H1 (cell line): ENCODE results near the gene RPS18. TPM values are rescaled to one million over a fixed set of nuclear protein-coding genes. Genes with fewer than 3 reads are reported as not detected.

Experiments
- CTCF ChIA-PET: fragments of 300-600 bp; sonication (Branson Sonifier 250); formaldehyde crosslinking; loops from one replicate; lab custom pipeline; 2021; ENCODE audit not compliant: partially characterized antibody; lab: Charles Lee
- POLR2A ChIA-PET: fragments of 300-600 bp; sonication (Branson Sonifier 250); formaldehyde crosslinking; loops from one replicate; lab custom pipeline; 2021; ENCODE audit warnings: inconsistent platforms; ENCODE audit not compliant: partially characterized antibody; lab: Charles Lee
- DNase-seq, 2 experiments: peaks; one replicate each; pipeline versions ENCODE4 v3.0.0 to v3.0.0-alpha.2; 2010 to 2022; ENCODE audit warnings: low spot score in 2 of 2, low read depth in 1 of 2, mixed read lengths in 1 of 2
- FAIRE-seq: peaks from 2 replicates; lab custom pipeline; 2011; peaks lifted over from hg19 to GRCh38; lab: Jason Lieb, UNC
- H2AFZ ChIP-seq: 2 replicates; pipeline ENCODE4 v1.8.1; 2012; ENCODE audit warnings: low read length, inconsistent platforms
- H2AK5ac ChIP-seq: 2 replicates; pipeline ENCODE4 v1.6.1; 2013; ENCODE audit warnings: low read depth, low read length
- H2BK120ac ChIP-seq: replicated peaks from 2 replicates; pipeline ENCODE3; 2013; ENCODE audit warnings: low read depth, low read length, inconsistent platforms
- H2BK12ac ChIP-seq: 2 replicates; pipeline ENCODE4 v1.6.1; 2013; ENCODE audit warnings: low read depth, low read length
- H2BK15ac ChIP-seq: 2 replicates; pipeline ENCODE4 v1.6.1; 2013; ENCODE audit warnings: low read length
- H2BK20ac ChIP-seq: 2 replicates; pipeline ENCODE4 v1.6.1; 2013; ENCODE audit warnings: low read length
- H2BK5ac ChIP-seq: 2 replicates; pipeline ENCODE4 v1.6.1; 2013; ENCODE audit warnings: low read depth, low read length
- H3K14ac ChIP-seq: 2 replicates; pipeline ENCODE4 v1.6.1; 2013; ENCODE audit warnings: inconsistent platforms; ENCODE audit not compliant: insufficient read length
- H3K18ac ChIP-seq: 2 replicates; pipeline ENCODE4 v1.6.1; 2013; ENCODE audit warnings: low read length; ENCODE audit errors: extremely low read depth
- H3K23ac ChIP-seq: 2 replicates; pipeline ENCODE4 v1.6.1; 2013; ENCODE audit warnings: inconsistent platforms; ENCODE audit not compliant: insufficient read length
- H3K23me2 ChIP-seq: 2 replicates; pipeline ENCODE4 v1.6.1; 2013; ENCODE audit warnings: low read depth, low read length
- H3K27ac ChIP-seq: 2 replicates; pipeline ENCODE4 v1.6.1; 2011; ENCODE audit warnings: low read depth, low read length, inconsistent platforms
- H3K27me3 ChIP-seq, 4 experiments: replicated peaks in 1 of 4; 1 replicate in 1 of 4; 2 replicates in 3 of 4; pipeline versions ENCODE4 v1.6.1 to v1.8.1; 2011 to 2013; ENCODE audit warnings: low read length in 3 of 4, mild to moderate bottlenecking in 3 of 4, inconsistent platforms in 2 of 4, mixed read lengths in 2 of 4, moderate library complexity in 1 of 4; ENCODE audit not compliant: control insufficient read depth in 3 of 4, insufficient read depth in 3 of 4; ENCODE audit errors: extremely low read depth in 1 of 4
- H3K36me3 ChIP-seq, 4 experiments: 2 replicates each; pipeline versions ENCODE4 v1.6.1 to v1.8.1; 2011 to 2013; ENCODE audit warnings: mild to moderate bottlenecking in 4 of 4, low read length in 3 of 4, moderate library complexity in 2 of 4, control low read depth in 1 of 4, inconsistent platforms in 1 of 4; ENCODE audit not compliant: insufficient read depth in 4 of 4, control insufficient read depth in 2 of 4
- H3K4ac ChIP-seq: replicated peaks from 2 replicates; pipeline ENCODE3; 2013; ENCODE audit warnings: low read length, low read depth, mixed read lengths, inconsistent platforms; ENCODE audit not compliant: insufficient read length
- H3K4me1 ChIP-seq, 4 experiments: replicated peaks in 1 of 4; 1 replicate in 1 of 4; 2 replicates in 3 of 4; pipeline versions ENCODE4 v1.6.1 to v1.8.1; 2011 to 2013; ENCODE audit warnings: low read length in 3 of 4, inconsistent platforms in 2 of 4, mixed read lengths in 1 of 4; ENCODE audit not compliant: insufficient read depth in 4 of 4, control insufficient read depth in 3 of 4
- H3K4me2 ChIP-seq, 2 experiments: 2 replicates each; pipeline versions ENCODE4 v1.6.1 to v1.8.1; 2011 to 2013; ENCODE audit warnings: low read depth in 2 of 2, low read length in 2 of 2, control low read depth in 1 of 2, inconsistent platforms in 1 of 2, mild to moderate bottlenecking in 1 of 2; ENCODE audit not compliant: insufficient read depth in 1 of 2
- H3K4me3 ChIP-seq, 4 experiments: fragments of 200-600, 300-600 bp in 1 of 4; sonication (generic), shearing (Covaris generic), sonication (Bioruptor Twin) in 1 of 4; 2 replicates each; pipeline versions ENCODE4 v1.5.1 to v1.8.1; 2011 to 2016; ENCODE audit warnings: low read length in 4 of 4, low read depth in 3 of 4, control low read depth in 2 of 4, inconsistent platforms in 2 of 4, mild to moderate bottlenecking in 2 of 4, mixed read lengths in 1 of 4, moderate library complexity in 1 of 4; ENCODE audit not compliant: insufficient read depth in 2 of 4; ENCODE audit errors: extremely low read depth in 1 of 4
- H3K56ac ChIP-seq: replicated peaks from 2 replicates; pipeline ENCODE3; 2013; ENCODE audit warnings: low read depth, mild to moderate bottlenecking, mixed read lengths, low read length, inconsistent platforms; ENCODE audit not compliant: insufficient read length
- H3K79me1 ChIP-seq: 2 replicates; pipeline ENCODE4 v1.6.1; 2013; ENCODE audit warnings: low read depth, low read length, control low read depth
- H3K79me2 ChIP-seq, 2 experiments: 2 replicates each; pipeline versions ENCODE4 v1.6.1 to v1.8.1; 2012 to 2013; ENCODE audit warnings: low read length in 2 of 2, mild to moderate bottlenecking in 2 of 2, inconsistent platforms in 1 of 2; ENCODE audit not compliant: insufficient read depth in 2 of 2, control insufficient read depth in 1 of 2
- H3K9ac ChIP-seq, 4 experiments: replicated peaks in 1 of 4; 1 replicate in 1 of 4; 2 replicates in 3 of 4; pipeline versions ENCODE4 v1.6.1 to v1.8.1; 2011 to 2013; ENCODE audit warnings: low read depth in 3 of 4, low read length in 3 of 4, control low read depth in 2 of 4, mild to moderate bottlenecking in 2 of 4, moderate library complexity in 2 of 4, inconsistent platforms in 1 of 4; ENCODE audit errors: extremely low read depth in 1 of 4
- H3K9me3 ChIP-seq, 2 experiments: 2 replicates each; pipeline versions ENCODE4 v1.6.1 to v1.8.1; 2012 to 2013; ENCODE audit warnings: mild to moderate bottlenecking in 2 of 2, moderate library complexity in 2 of 2, control low read depth in 1 of 2, inconsistent platforms in 1 of 2, low read depth in 1 of 2, low read length in 1 of 2, mixed read lengths in 1 of 2; ENCODE audit not compliant: insufficient read depth in 2 of 2
- H4K20me1 ChIP-seq, 2 experiments: replicated peaks in 1 of 2; 2 replicates each; pipeline versions ENCODE3 to v1.8.1; 2011 to 2013; ENCODE audit warnings: inconsistent platforms in 2 of 2, low read length in 2 of 2, mild to moderate bottlenecking in 1 of 2; ENCODE audit not compliant: insufficient read depth in 2 of 2, control insufficient read depth in 1 of 2
- H4K5ac ChIP-seq: 2 replicates; pipeline ENCODE4 v1.6.1; 2013; ENCODE audit warnings: low read length, low read depth, mixed read lengths, inconsistent platforms; ENCODE audit not compliant: insufficient read length
- H4K8ac ChIP-seq: 2 replicates; pipeline ENCODE4 v1.8.0; 2013; ENCODE audit warnings: mild to moderate bottlenecking, moderate library complexity, low read length, inconsistent platforms; ENCODE audit not compliant: insufficient read depth; ENCODE audit errors: extremely low read depth
- H4K91ac ChIP-seq: replicated peaks from 2 replicates; pipeline ENCODE3; 2013; ENCODE audit warnings: low read length, mixed read lengths, inconsistent platforms; ENCODE audit not compliant: insufficient read length
- KDM1A ChIP-seq: fragments of 200-600, 300-600 bp; sonication (generic); IDR thresholded peaks from 2 replicates; pipeline ENCODE4 v1.7.1; 2016; ENCODE audit warnings: mild to moderate bottlenecking, low read length, borderline replicate concordance
- SP4 ChIP-seq: IDR thresholded peaks from 2 replicates; pipeline ENCODE4 v1.6.1; 2012; ENCODE audit warnings: low read length, inconsistent platforms
- TEAD4 ChIP-seq: IDR thresholded peaks from 2 replicates; pipeline ENCODE4 v1.6.1; 2012; ENCODE audit warnings: low read depth, low read length, inconsistent platforms, mixed read lengths
- WGBS, 2 experiments: shearing (Covaris generic) in 1 of 2; methylation state at CpG; one replicate each; pipeline versions ENCODE4 v1.1.6 to v1.1.7; 2013 to 2015; ENCODE audit warnings: low lambda C conversion rate in 2 of 2, mixed read lengths in 2 of 2, inconsistent platforms in 1 of 2, low coverage in 1 of 2, missing lambda C conversion rate in 1 of 2; ENCODE audit not compliant: insufficient replicate concordance in 2 of 2, insufficient coverage in 1 of 2, insufficient read length in 1 of 2; ENCODE audit errors: extremely low coverage in 1 of 2, missing lambda C conversion rate in 1 of 2; 5-methylcytosine and 5-hydroxymethylcytosine counted together
- polyA plus RNA-seq, 7 experiments: library from polyadenylated mRNA; depleted of rRNA in 3 of 7; stranded (reverse) in 5 of 7; unstranded in 2 of 7; fragments of >200 nt in 5 of 7; fragments of 200-250 nt in 2 of 7; gene quantifications; 1 replicate in 5 of 7; 2 replicates in 1 of 7; 4 replicates in 1 of 7; pipeline versions ENCODE4 v1.2.1 to v1.2.3, GENCODE V29; 2011 to 2013; ENCODE audit warnings: missing spikeins in 2 of 7, mixed read lengths in 2 of 7
- total RNA-seq: library from RNA; stranded (reverse); fragmentation: NEBNext Ultra II Directional; extraction: Animal tissue kit (Norgen Biotek cat#: 25700); gene quantifications from 2 replicates; pipeline ENCODE4 v1.2.1, GENCODE V29; 2021

RPS18 gene
- total and polyA plus RNA-seq, 2 of the 8 experiments (the other 6 are each of a cell fraction or from before 2014, with no cell fraction given) = 2,796 to 7,099 TPM

GRCh38 chr6:33296797-33297405 lies 25.0 kb downstream of the RPS18 start:
- H3K4me2 ChIP-seq = peak overlapping the region; percentile 34 to 98
- H3K18ac ChIP-seq = peak overlapping the region; percentile 62; the same call in 1 of the 2 replicates
- 0 out of 2 replicates have a peak overlapping the region, but pooled peaks have one; percentile 40 for H2BK15ac ChIP-seq
- peaks cover 0 to 6% (median 4%) of the 10 kb centered on the region in 4 experiments; a peak in 6 of 7 replicates for H3K4me1 ChIP-seq
- FAIRE-seq = no peak
- TF ChIP-seq SP4 (no peak), TEAD4 (no peak), KDM1A (peak; percentile 35; the same call in 1 of the 2 replicates)
- peak overlapping the region in 3 of 4 experiments; percentile 54 to 72 (median 59); a peak in 6 of 7 replicates for H3K9ac ChIP-seq
- peak overlapping the region; percentile 75; the same call in 1 of the 2 replicates for H4K8ac ChIP-seq
- peak overlapping the region; percentile 36 for H4K91ac ChIP-seq
- CTCF ChIA-PET = interaction anchor here (0.6 to 6.2 kb wide), 10 partner anchors 8 to 363 kb away, joined by 3 to 77 read pairs (median 3); partner anchors contain the start of genes B3GALT4, CUTA, PFDN6 and WDR46
- H4K5ac ChIP-seq = peak overlapping the region; percentile 55
- H2AFZ ChIP-seq = no peak overlapping the region
- H3K36me3 ChIP-seq = peaks cover 5 to 10% (median 8%) of the 10 kb centered on the region in 4 experiments; a peak in 7 of 8 replicates
- peaks cover 16% of the 10 kb centered on the region for H3K23me2 ChIP-seq
- no peak for DNase-seq
- H2BK12ac ChIP-seq = peak overlapping the region; percentile 71; the same call in 1 of the 2 replicates
- H3K56ac ChIP-seq = peak overlapping the region; percentile 2
- no peak overlapping the region for H2BK20ac ChIP-seq
- H2BK5ac ChIP-seq = peak overlapping the region; percentile 69; the same call in 1 of the 2 replicates
- H4K20me1 ChIP-seq = peaks cover 0 to 5% of the 10 kb centered on the region in 2 experiments
- H3K27ac ChIP-seq = peak overlapping the region; percentile 79
- POLR2A ChIA-PET = interaction anchor here (0.8 to 16.7 kb wide), 10 partner anchors 8 to 325 kb away, joined by 3 to 337 read pairs (median 12); partner anchors contain the start of genes B3GALT4, PFDN6, RPS18 and TAPBP
- no peak overlapping the region for H2BK120ac ChIP-seq
- H3K23ac ChIP-seq = no peak overlapping the region
- H3K27me3 ChIP-seq = no peaks in the 10 kb centered on the region
- 53% methylated on average over 8 of the region's 12 CpGs; no CpG with 5 or more reads in 1 of the 2 experiments for WGBS, 2 experiments
- peak overlapping the region; percentile 1 for H3K4ac ChIP-seq
- H3K79me2 ChIP-seq = peaks cover 0 to 24% of the 10 kb centered on the region in 2 experiments; a peak in 2 of 4 replicates
- H3K4me3 ChIP-seq = peak overlapping the region; percentile 69 to 91 (median 73)
- H2AK5ac ChIP-seq = 0 out of 2 replicates have a peak overlapping the region, but pooled peaks have one; percentile 20
- H3K79me1 ChIP-seq = peaks cover 9% of the 10 kb centered on the region; the same call in 1 of the 2 replicates
- H3K14ac ChIP-seq = no peak overlapping the region
- H3K9me3 ChIP-seq = no peaks in the 10 kb centered on the region
